IPS DF 4.7 (cell line): ENCODE data around the gene MAN1C1.
"Not testable (repeated sequence)": the region's sequence is repeated elsewhere in the genome, so short reads cannot be mapped to it uniquely, and the experiment has no call there.

Source experiments
- DNase-seq: peaks from one replicate; pipeline ENCODE4 v3.0.0-alpha.2; 2013; ENCODE audit warnings: low spot score; ENCODE audit errors: extremely low read depth

MAN1C1 gene

DNA sequence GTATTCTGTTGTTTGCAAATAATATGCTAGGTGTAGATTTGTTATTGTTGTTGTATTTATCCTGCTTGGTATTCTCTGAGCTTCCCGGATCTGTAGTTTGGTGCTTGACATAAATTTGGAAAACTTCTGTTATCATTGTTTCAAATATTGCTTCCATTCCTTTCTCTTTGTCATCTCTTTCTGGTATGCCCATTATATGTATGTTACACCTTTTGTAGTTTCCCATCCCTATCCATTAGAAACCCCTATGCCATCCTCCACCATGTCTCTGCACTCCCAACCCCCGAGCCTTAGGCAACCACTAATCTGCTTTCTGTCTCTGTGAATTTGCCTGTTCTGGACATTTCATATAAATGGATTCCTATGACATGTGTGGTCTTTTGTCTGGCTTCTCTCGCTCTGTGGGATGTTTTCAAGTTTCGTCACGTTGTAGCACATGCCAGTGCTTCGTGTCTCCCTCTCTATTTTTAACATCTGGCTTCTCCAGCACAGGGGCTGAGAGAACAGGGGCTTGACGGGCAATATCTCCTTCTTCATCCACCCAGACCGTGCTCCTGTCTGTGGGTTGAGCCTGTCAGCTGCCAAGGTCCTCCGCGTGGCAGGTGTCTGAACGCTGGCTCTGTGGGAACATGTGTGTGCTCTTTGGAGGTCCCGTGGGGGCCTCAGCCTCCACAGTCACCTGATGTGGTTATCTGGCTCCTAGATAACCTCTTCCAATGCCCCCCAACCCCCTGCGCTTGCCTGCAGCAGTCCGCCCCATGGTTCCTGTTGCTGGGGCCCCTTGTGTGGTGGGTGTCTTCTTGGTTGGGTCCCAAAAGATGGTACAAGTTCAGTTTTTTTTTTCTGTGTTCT is 32.8 kb upstream of the MAN1C1 start:
- DNase-seq: no peak

DNA sequence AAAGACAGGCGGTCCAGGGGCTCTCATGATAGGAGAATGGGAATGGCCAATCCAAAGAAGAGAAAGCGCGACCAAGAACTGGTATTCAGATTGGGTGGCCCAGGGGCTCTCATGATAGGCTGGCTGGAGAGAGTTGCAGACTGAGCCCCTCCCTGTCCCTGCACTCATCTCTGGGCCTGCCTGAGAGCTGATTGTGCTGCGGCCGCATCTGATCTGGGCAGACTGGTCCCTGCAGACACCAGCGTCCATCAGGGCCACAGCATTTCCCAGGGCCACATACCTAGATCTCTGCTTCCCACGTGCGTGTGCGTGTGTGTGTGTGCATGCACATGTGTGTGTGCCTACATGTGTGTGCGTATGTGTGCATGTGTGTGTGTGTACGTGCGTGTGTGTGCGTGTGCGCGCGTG is 30.4 kb upstream of the MAN1C1 start:
- DNase-seq: no peak

DNA sequence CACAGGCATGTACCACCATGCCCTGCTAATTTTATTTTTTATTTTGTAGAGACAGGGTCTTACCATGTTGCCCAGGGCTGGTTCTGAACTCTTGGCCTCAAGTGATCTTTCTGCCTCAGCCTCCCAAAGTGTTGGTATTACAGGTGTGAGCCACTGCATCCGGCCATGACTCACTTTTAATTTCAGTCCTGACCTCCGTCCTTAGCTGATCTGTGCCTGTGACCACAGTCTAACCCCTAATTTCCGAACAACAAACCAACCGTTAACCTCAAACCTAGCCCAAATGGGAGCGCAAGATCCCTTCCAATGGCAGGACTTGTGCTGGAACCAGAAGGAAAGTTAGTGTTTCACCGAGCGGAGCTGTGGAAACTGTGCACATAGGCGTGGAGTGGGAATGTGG is 29.3 kb upstream of the MAN1C1 start:
- DNase-seq: no peak

DNA sequence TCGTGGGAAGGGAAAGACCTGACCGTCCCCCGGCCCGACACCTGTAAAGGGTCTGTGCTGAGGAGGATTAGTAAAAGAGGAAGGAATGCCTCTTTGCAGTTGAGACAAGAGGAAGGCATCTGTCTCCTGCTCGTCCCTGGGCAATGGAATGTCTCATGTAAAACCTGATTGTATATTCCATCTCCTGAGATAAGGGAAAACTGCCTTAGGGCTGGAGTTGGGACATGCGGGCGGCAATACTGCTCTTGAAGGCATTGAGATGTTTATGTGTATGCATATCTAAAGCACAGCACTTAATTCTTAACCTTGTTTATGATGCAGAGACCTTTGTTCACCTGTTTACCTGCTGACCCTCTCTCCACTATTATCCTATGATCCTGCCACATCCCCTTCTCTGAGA is 28.4 kb upstream of the MAN1C1 start:
- DNase-seq: not testable (repeated sequence)

DNA sequence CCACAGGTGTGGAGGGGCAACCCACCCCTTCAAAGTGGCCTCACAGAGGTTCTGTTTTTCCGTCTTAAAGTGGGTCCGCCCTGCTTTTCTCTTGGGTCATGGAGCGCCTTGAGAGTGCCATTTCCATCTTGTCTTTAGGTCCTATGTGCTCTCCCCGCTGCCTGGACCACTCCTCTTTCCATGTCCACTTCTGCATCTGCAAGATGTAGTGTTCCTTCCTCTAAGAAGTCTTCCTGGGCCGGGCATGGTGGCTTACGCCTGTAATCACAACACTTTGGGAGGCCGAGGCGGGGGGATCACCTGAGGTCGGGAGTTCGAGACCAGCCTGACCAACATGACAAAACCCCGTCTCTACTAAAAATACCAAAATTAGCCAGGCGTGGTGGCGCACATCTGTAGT is 27.8 kb upstream of the MAN1C1 start:
- not testable (repeated sequence) for DNase-seq

DNA sequence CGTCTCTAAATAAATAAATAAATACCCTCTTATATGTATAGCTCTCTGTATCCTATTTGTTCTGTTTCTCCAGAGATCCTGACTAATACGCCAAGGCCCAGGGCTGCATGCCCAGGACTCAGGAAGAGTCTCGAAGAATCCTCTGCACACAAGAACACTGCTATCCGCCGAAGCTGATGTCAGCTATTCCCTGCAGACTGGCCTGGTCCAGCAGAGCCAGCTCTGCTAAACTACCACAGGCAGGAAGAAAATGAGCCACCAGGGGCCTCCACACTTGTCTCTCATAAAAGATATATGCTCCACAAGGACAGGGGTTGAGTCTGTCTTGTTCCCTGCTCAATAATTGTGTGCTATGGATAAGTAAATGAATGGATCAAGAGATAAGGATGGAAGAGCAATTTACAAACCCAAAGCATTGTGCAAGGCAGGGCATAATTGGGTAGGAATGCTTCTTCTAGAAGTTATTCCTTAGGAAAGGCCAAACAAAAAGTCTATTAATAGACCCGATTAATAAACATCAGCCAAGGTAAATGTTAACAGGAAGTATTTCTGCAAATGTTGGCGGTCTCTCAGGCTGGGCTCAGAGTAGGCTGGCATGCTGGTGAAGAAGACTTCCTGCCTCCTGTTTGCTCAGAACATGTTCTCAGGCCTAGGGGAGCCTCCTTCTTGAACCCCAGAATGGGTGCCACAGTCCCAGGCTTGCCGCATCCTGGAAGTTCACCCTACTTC is 26.3 kb upstream of the MAN1C1 start:
- no peak for DNase-seq

DNA sequence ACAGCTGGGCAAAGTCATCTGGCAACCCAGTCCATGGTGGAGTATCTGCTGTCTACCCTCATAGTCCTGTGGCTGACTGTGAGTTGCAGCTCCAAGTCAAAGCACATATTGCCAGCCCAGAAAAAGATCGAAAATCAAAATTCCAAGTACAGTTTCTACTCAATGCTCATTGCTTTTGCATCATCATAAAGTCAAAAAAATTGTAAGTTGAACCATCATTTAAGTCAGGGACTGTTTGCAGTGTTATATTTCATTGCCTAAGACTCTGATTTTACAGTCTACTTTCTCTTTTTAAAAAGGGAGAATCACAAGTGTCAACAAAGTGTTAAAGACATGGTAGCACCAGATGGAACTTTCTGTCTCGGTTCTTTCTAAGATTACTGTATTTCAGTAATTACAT is 22.7 kb upstream of the MAN1C1 start:
- no peak for DNase-seq

DNA sequence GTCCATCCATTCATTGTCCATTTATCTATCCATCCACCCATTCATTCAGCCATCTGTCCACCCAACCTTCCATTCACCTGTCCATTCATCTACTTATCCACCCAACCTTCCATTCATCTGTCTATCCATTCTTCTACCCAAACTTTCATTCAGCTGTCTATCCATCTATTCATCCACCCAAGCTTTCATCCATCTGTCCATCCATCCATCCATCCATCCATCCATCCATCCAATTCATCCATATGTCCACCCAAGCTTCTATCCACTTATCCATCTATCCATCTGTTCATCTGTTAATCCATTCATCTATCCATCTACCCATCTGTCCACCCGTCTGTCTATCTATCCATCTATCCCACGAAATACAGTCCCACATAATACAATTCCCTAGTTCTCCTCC is 21.6 kb upstream of the MAN1C1 start:
- DNase-seq: no peak

DNA sequence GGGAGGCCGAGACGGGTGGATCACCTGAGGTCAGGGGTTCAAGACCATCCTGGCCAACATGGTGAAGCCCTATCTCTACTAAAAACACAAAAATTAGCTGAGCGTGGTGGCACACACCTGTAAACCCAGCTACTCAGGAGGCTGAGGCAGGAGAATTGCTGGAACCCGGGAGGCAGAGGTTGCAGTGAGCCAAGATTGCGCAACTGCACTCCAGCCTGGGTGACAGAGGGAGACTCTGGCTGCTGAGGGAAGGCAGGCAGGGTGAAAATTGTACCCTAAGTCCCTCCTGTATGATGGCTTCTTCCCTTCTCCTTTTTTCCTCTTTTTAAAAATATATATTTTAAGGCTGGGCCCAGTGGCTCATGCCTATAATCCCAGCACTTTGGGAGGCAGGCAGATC is 19.9 kb upstream of the MAN1C1 start:
- not testable (repeated sequence) for DNase-seq

DNA sequence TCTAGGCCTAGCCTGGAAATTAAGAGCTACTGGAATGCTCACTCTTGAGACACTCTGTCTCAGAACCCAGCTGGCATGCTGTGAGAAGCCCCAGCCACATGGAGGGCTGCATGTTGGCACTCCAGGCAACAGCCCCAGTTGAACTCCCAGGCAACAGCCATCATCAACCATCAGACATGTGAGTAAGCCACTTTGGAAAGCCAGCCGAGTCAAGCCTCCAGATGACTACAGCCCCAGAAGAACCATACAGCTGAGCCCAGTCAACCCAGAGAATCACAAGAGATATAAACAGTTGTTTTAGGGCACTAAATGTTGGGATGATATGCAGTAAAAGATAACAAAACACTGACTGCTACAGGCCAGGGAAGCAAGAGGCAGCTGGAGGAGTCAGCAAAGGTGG is 17.7 kb upstream of the MAN1C1 start:
- DNase-seq: no peak

DNA sequence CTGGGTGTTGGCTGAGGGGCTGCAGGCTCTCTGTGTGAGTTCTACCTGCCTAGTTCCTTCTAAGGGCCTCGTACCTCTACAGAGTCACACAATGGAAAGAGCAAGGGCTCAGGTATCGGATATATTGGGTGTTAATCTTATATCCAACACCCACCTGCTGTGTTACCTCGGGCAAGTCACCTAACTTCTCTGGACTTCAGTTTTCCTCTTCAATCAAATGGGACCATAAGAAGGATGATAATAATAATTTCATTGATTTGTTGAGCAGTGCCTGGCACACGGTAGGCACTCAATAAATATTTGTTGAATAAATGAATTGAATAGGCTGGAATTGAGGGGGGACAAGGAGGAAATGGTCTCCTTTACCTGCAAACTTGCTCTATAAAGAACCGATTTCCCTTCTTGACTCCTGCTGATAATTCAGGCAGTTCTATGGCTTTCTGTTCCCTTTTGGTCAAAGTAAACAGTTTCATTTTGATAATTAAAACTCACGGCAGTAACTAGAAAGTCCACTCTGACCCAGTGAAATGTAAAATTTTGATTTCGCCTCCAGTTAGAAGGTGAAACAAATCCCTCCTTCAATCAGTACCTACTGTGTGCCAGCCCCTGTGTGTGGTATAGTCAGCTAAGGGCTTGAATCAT is 16.5 kb upstream of the MAN1C1 start:
- DNase-seq: no peak

DNA sequence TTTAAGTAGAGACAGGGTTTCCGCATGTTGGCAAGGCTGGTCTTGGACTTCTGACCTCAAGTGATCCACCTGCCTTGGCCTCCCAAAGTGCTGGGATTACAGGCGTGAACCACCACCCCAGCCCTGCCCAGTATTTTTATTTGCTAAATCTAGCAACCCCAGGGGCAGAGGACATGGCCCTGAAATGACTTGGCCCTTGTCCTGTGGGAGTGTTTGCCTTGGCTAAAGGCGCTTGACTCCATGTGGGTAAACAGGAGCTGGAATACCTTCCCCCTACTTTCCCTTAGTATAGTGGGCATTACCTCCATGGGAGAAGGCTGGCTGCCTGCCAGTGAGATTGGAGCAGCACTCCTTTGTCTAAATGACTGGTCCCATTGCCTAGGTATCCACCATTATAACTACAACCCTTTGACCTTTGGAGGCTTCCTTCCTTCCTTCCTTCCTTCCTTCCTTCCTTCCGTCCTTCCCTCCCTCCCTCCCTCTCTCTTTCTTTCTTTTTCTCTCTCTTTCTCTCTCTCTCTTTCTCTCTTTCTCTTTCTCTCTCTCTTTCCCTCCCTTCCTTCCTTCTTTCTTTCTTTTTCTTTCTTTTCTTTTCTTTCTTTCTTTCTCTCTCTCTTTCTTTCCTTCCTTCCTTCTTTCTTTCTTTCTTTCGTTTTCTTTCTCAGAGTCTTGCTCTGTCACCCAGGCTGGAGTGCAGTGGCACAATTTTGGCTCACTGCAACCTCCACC is 15.5 kb upstream of the MAN1C1 start:
- not testable (repeated sequence) for DNase-seq

DNA sequence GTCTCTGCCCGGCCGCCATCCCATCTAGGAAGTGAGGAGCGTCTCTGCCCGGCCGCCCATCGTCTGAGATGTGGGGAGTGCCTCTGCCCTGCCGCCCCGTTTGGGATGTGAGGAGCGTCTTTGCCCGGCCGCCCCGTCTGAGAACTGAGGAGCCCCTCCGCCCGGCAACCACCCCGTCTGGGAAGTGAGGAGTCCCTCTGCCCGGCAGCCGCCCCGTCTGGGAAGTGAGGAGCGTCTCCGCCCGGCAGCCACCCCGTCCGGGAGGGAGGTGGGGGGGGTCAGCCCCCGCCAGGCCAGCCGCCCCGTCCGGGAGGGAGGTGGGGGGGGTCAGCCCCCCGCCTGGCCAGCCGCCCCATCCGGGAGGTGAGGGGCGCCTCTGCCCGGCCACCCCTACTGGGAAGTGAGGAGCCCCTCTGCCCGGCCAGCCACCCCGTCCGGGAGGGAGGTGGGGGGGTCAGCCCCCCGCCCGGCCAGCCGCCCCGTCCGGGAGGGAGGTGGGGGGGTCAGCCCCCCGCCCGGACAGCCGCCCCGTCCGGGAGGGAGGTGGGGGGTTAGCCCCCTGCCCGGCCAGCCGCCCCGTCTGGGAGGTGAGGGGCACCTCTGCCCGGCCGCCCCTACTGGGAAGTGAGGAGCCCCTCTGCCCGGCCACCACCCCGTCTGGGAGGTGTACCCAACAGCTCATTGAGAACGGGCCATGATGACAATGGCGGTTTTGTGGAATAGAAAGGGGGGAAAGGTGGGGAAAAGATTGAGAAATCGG is 12.6 kb upstream of the MAN1C1 start:
- DNase-seq: not testable (repeated sequence)

DNA sequence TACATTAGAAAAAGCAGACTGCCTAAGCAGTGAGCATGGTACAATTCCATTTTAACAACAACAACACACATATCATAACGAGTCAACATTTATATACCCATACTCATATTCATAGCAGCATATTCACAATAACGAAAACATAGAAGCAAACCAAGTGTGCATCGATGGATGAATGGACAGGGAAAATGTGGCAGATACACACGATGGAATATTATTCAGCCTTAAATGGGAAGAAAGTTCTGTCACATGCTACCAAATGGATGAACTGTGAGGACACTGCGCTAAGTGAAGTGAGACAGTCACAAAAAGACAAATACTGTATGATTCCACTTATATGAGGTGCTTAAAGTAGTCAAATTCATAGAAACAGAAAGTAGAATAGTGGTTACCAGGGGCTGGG is 9.5 kb upstream of the MAN1C1 start:
- no peak for DNase-seq

DNA sequence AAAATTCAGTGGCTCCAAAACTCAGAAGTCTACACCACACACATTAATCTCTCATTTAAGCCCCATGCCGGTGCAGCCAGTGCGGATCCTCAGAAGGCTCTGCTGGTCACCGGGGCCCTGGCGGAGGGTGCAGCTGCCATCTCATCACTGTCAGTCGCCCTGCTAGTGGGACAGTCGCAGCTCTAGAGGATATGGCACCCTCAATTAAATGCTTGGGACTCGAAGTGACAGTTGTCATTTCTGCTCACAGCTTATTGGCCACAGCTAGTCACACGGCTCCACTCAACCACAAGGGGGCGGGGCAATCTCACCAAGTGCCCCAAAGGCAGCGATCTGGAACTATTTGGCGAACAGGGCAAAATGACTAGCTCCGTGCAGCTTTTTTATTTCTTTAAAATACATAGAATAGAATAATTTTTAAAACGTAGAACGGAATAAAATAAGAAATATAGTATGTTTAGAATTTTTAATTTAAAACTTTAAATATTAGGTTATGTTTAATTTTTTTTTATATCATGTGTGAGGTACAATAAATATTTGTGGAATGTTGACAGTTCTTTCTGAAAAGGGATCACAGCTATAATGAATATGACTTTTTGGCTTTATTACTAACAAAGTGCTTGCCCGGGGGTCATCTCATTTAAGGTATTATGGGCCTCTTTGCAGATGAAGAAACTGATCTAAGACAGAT is 8.0 kb upstream of the MAN1C1 start:
- DNase-seq: no peak

DNA sequence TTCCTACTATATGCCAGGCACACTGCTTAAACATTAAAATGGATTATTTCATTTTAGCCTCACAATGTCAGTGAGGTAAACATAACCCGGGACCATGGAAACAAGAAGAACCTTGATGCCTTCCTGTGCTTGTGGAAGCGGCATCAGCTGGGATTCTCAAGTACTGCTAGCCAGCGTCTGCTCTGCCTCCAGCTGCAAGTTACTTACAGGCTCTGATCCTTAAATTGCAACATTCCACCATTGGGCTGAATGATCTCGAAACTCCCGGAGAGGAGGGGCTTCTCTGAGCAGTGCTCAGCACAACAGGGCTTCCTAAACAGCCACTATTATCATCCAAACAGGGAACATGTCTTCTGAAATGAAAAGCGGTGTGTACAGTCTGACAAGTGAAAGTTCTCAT is 6.7 kb upstream of the MAN1C1 start:
- no peak for DNase-seq

DNA sequence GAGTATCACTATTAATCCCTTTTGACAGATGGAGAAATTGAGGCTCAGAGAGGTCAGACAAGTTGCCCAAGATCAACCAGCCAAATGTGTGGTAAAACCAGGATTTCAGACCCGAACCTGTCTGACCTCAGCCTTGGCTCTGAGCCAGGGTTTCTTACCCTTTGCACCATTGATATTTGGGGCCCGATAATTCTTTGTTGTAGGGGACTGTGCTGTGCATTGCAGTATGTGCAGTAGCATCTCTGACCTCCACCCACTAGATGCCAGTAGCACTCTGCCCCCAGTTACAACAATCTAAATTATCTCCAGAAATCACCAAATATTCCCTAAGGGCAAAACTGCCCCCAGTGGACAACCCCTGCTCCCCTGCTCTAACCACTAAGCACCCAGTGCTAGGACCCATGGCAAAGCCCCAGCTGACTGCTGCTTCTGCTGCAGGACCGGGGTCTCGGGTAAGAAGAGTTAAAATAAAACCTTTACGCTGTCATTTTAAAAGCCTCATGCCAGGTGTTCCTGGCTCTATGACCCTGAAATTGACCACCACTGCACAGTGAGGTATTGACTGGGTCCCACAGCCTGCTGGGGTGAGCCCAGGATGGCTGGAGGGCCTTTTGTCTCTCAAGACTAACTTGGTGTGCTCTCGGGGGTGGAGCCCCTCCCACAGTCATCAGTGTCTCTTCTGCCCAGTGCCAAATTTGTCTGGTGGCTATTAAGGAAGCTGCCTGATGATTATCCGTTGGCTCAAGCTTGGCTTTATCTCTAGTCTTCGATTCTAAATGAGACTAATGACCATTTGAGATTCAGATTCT is 5.6 kb upstream of the MAN1C1 start:
- no peak for DNase-seq

DNA sequence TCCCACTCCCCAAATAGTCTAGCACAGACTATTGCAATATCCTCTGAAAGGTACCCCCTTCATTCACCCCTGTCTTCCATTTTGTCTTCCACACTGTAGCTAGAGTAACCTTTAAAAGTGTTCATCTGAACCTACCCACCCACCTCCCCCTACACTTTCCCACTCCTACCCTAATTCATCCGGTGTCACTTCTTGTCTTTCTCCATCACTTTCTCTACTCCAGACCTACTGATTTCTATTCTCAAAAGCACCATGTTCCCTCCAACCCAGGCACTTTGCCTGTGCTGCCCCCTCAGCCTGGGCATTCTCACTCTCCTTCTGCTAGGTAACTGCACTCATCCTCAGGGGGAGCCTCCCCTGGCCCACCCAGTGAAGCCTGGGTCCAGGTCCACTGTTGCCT is 4.7 kb upstream of the MAN1C1 start:
- DNase-seq: no peak

DNA sequence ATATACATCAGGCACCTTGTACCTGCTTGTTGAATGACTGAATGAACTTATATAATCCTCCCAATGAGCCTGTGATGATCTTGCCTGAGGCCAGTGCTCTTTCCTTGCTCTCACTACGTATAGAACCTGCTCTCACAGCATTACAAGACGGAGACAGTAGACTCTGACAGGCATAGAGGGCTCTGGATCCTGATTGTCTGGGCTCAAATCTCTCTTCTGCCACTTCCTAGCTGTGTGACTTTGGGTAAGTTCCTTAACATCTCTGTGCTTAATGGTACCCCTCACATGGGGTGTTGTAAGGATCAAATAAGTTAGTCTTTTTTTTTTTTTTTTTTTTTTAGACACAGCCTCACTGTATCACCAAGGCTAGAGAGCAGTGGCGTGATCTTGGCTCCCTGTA is 4.2 kb upstream of the MAN1C1 start:
- DNase-seq: no peak

DNA sequence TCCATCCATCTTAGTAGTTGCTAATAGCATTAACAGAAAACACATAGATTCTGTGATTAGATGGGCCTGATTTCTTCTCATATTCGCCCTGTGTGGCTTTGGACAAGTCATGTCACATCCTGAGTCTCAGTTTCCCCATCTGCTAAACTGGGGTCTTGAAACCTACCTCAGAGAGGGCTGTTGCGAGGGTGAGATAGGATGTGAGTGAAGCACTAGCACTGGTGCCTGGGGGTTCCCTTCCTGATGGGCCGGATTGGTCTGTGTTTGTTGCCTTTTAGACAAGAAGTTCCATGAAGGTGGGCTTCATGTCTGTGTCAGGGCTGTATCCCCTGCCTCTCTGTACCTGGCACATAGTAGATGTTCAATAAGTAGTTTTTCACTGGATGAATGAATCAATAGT is 3.5 kb upstream of the MAN1C1 start:
- DNase-seq: no peak
